Stimulated activated CD8-positive, alpha-beta memory T cell treated with anti-CD3 and anti-CD28 coated beads, Interleukin-12 subunit alpha, Interleukin-12 subunit beta, amount 100 ng/mL, for 1 hour (primary cell): ENCODE data around the gene THRA.
A peak's percentile ranks its signal among the peaks of the same experiment; 100 is the strongest.

Experiments used
- DNase-seq: peaks from one replicate; pipeline ENCODE4 v3.0.0-alpha.2; 2020; ENCODE audit warnings: low read depth

The THRA gene

DNA sequence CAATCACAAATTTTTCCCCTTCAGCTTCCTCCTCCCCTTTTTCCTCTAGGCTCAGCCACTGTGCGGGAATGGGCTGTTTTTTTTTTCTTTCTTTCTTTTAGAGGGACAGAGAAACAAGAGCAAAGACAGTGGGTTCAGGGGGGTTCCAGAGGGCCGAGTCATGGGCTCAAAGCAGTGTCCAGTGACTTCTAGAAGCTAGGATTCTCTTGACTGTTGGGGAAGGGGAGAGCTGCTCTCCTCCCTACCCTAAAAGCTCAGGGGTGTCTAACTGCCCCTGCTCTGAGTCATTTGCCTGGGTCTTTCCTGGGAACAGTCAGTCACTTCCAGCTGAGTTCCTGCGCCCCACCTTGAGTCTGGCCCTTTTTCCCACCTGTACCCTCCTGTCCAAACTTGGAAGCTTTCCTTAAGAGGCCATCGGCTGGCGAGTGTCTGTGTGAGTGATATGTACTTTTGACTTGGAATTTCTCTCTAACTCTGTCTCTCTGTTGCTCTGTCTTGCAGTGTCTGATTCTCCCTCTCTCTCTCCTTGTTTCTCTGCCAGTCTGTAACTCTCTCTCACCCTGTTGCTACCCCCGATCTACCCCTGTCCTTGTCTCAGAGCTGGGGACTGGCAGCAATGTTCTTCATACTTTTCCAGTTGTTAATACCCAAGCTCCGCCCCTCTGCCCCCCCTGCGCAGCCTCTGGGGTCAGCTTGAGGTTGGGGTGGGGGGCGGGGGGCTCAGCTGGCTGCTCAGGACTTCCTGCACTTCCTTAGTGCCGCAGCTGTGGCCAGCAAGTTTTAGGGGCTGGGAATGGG is 2.4 kb downstream of the THRA start:
- DNase-seq: no peak

DNA sequence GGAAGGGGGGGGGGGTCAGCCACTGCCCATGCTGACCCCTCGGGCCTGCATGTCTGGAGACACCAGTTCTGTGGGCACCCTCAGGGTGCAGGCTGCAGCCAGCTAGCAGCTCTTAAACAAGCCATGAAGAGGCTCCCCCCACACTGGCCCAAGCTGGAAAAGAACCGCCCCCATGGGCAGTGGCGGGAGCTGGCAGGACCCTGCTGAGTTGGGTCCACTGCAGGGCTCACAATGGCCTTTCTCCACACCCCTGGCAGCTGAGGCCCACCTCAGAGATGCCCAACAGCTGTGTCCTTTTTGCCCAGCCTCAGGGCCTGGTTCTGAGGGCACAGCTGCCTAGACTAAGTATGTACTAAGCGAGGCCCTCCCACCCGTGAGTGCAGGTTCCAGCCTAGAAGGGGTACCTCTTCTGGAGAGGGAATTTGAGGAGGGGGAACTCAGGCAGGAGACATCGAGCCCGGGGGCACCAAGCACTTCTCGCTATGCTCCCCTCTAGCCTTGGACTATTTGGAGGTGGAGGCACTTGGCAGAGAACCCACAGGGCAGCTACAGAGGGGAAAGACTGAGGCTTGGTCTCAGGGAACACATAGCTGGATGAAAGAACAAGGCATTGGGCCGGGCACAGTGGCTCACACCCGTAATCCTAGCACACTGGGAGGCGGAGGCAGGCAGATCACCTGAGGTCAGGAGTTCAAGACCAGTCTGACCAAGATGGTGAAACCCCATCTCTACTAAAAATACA is 3.2 kb downstream of the THRA start:
- no peak for DNase-seq

DNA sequence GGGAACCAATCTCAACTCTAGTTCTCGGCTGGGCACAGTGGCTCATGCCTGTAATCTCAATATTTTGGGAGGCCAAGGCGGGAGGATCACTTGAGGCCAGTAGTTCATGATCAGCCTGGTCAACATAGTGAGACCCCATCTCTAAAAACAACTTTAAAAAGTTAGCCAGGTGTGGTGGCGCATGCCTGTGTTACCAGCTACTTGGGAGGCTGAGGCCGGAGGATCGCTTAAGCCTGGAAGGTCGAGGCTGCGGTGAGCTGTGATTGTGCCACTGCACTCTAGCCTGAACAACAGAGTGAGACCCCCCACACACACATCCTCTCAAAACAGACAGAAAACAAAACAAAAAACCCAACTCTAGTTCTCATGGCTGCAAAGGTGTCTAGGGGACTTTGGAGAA is 4.9 kb downstream of the THRA start:
- DNase-seq: no peak

DNA sequence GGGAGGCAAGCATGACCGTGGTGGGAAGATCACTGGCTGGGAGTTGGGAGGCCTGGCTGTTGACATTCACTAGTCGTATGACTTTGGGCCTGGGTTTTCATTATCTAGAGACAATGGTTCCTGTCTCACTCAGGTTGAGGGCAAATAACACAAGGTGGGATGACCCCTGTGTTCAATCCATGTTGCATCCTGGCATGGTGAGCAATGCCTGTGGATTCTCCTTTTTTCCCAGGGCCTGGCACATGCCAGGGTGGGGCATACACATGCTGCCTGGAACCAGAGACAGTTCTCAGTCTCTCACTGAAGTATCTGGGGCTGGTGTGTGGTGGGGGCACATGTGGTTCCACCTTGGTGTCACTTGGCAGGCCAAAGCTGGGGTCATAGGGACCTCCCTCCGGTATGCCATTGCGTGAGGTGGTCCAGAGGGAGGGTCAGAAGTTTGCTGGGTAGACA is 5.4 kb downstream of the THRA start:
- DNase-seq: no peak

DNA sequence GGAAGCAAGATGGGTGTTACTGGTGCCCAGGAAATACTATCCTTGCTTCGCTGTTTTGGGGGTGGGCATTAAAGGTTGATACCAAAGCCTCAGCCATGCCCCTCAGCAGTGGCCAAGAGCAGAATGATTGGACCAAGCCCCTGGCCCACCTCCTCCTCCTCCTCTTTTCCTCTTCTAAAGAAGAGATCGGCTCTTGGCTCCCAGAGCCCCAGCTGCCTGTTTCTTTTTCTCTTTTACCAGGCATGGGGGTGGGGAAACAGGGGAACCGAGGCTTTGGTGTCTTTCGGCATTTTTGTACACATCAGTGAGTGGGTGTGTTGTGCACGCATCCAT is 5.8 kb downstream of the THRA start:
- DNase-seq: no peak

DNA sequence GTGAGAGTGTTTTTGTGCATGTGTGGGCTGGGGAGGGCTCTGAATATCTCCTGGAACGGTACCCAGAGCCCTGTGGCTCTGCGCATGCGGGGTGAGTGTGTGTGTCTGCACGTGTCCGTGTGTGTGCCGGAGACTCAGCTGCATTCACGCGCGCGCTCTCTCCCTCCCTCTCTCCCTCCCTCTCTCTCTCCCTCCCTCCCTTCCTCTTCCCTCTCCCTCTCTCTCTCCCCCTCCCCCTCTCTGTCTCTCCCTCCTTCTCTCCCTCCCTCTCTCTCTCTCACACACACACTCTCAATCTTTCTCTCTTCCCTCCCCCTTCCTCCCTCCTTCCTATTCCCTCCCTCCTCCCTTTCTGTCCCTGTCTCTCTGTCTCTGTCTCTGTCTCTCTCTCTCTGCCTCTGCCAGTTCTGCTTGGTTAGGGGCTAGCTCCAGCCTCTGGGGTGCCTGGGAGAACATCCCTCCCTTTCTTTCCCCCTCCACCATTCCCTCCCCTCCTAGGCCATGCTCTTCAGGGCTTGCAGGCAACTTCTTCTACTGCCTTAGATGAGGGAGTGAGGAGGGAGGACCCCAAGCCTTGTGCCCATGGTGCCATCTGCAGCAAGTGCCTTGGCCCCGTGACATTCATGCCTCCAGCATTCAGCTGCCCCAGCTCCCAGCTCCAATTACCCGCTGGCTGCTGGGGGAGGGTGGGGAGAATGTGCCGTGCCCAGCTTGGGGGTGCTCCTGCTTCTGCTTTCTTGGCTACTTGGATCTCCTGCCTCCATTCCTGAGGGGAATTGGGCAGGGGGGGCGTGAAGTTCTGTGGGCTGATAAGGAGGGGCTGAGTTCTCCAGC is 6.4 kb downstream of the THRA start:
- DNase-seq: peak; percentile 64

DNA sequence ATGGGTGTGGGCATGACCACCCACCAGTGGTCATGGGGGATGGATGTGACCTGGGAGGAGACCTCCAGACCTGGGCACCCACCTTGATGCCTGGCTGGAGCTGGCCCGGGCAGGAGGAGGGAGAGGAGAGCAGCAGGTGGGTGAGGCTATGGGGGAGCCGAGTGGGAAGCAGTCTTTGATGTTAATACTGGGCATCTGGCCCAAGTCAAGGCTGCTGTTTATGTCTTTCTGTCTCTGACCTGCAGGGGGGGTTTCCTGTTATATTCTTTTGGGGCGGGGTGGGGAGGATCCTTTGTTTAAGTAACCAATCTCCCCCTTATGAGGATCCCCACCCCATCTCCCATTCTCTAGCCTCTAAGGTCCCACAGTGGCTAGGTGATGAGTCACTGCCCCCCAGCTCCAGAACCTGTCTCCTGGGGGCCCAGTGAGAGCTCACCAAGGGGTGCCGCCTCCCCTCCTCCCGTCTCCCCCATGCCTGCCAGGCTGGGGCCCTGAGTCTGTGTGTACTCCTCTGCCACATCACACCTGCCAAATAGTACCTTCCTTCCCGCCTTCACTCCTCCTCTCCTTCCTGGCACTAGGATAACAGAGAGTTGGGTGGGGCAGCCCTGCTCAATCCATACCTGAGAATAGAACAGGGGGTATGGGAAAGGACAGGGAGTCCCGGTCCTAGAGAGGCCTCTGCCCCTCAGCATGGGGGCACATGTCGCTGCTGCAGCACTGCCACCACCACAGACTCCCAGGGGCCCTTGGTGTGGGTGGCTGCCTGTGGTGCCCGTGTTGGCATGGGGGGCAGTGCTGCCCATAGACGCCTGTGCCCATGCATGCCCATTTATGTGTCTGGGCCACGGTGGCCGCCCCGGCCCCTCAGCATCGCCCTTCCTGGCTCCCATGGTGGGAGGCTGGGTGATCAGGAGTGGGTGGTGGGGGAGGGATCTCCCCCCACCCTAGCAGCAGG is 7.3 kb downstream of the THRA start:
- DNase-seq: no peak

DNA sequence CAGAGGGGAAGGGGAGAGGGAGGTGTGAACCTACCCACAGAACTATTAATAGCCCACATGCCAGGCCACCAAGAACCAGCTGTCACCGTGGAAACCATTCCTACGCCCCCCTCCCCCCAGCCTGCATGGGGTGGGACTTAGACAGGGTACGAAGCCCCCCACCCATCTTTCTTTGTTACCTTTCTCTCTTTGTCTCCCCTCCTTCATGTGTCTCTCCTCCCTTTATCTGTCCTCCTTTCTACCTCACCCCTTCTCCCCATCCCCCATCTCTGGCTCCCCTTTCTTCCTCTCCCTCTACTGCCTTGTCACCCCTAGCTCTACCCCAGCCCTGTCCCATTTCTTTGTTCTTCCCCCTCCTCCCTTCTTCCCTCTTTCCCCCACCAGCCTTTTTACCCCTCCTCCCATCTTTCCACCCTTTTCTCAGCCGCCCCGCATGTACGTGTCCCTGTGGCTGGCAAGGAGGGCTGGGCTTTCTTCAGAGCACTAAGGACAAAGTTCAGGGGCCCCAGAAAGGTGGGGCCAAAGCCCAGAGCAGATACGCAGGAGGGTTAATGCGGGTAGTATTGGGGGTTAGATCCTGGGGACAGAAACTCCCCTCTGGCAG is 8.0 kb downstream of the THRA start:
- DNase-seq: no peak

DNA sequence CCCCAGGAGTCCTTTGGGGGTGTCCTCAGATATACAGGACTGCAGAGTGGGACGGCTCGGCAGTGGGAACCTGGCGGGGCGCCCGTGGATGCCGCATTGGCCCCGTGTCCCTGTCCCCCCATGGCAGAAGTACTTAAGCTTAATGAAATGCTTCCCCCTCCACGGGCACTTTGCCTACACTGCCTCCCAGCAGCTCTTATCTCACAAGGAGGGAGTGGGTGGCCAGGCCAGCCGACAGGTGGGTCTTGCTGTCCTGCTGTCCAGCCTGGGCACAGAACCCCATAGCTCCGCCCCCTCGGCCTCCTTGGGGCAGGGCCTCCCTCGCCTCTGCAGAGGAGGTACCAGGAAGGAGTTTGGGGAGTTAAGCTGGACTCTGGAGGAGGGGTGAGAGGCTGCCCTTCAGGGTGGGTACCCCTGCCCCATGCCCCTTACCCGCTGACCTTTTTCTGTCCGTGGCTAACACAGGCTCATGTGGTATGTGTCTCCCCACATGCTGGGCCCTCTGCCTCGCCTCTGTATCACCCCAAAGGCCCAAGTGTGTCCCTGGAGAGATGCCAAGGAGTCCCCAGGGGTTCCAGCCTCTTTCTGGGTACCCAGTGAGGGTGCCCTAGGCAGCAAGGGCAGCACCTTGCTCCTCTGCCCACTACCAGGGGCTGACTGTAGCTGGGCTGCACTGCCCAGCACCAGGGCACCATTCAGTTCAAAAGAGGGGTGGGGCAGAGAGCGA is 8.7 kb downstream of the THRA start:
- DNase-seq: no peak

DNA sequence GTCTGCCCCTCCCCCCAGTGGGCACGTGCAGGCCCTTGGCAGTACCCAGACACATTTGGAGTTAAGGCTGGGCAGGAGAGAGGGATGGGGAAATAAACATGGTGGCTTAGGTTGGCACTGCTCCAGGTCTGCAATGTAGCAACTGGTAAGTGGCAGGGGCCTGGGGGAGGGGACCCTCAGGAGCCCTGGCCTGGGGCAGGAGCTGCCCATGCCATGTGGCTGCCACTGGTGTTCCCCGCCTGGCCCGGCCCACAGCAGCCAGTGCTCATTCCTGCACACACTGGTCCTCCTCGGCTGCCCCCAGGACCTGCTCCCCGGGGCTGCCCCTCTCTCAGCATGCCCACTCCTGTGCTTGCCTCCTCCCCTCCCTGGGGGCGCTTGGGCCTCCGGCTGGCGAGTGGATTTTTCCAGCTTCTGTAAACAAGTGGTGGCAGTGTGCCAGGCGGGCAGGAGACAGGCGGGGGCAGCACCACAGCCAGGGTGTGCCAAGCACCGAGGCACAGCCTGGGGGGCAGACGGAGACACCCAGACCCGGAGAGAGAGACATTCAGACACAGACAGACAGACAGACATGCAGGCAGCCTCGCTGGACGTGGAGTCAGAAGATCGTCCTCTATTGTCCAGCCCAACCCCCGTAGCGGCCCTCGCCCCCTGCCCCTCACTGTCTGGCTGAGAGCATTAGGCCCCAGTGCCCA is 9.4 kb downstream of the THRA start:
- DNase-seq: no peak

DNA sequence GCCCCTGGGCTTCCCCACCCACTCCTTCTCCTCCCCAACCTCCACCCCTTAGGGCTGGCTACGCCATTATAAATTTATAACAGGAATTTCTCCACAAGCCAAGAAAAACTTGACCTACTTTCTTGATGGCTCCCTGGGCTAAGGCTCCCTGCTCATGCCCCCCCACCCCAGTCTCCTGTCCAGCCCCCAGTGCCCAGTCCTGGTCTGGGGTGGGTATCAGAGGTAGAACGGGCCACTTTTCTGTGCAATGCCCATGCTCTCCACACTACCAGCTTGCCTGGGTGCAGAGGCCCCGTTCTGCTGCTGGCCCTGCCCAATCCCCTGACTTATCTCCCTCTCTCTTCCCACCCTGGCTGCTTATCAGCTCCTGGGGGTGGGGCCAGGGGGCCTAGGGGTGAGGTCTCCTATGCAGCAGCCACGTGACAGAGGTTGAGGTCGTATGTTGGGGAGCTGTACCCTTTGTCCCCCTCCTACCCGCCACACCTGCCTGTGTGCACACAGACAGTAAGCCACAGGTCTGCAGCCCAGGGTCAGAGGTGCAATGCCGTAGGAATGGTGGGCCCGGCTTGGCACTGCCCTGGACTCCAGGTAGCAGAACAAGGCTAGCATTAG is 10.1 kb downstream of the THRA start:
- no peak for DNase-seq

DNA sequence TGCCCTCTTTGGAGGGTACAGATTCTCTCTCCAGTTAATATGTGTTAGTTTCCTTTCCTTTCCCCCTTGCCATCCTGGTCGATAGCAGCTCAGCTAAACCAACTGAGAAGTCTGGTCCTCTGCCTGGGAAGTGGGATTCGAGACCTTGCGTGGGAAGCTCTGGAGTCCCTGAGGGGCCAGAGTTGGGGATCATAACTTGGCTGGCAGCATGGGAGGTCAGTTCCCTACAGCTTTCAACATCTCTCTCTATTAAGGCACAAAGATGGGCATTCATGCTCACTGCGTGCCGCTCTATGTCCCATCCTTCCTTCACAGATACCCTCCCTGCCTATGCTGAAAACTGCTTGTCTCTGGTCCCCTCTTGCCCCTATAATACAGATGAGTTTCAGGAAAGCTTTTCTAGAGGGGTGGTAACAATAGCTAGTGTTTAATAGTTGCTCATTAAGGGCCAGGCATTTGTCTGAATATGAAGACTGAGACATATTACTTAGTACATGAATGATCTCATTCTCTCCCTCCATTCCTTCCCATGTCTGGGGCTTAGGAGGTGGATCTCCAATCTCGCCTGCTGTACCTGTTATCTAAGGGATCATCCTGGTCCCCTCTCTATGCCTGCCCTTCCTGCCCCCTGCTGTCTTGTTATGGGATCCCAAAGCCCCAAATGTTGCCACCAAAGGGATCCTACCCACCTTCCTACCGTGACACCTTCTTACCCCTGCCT is 10.8 kb downstream of the THRA start:
- DNase-seq: no peak

DNA sequence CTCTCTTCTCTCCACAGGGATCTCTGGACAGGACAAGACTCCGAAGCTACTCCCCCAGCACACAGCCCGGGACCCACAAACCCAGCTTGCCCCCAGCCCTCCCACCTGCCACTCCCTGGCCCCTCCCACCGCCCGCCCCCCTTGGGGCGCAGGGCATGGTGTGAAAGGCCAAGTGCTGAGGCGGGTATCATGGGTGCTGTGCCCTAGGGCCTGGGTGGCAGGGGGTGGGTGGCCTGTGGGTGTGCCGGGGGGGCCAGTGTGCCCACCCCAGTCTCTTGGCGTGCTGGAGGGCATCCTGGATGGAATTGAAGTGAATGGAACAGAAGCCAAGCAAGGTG is 11.4 kb downstream of the THRA start:
- DNase-seq: no peak

DNA sequence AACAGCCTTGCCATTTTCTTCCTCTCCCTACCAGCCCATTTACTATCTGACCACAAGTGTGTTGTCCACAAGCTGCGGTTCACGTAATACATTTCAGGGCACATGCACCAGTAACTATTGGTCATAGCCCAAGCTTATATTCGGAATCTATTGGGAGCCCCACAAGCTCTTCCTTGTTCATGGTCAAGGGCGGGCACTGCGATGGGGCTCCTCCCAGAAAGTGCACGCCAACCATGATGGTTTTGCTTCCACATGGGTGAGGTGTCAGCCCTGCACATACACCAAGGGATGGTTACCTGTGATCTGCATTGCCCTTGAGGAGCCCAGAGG is 12.1 kb downstream of the THRA start:
- DNase-seq: no peak

DNA sequence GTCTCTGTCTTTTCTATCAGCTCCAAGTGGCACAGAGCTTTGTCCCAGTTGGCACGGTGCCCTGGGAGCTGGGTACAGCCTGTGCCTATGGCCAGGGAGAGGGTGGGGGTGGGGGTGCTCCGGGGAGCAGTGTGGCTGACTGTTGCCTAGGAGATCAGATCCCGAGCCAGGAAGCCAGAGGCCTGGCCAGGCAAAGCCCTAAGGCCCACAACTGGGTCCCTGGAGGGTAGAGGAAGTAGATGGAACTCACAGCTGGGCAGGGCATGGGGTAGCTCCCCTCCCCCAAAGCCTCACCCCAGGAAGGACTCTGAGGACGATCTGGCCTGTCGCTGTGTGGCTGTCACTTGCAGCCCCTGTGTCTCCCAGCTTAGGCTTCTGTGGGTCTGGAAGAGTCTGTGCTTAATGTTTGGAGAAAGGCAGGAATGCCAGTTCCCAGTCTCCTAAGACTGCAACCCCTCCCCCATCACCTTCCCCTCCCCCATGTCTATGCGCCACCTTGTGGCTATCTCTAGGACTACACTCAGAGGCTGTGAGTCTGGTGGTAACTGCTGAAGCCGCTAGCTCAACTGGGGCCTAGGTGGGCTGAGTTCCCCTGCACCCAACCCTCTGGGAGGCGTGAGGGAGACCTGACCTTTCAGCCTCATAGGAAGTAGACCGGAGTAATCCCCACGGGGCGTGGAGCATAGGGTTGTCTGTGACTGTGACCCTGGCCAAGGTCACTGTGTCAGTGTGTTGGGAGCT is 12.6 kb downstream of the THRA start:
- peak; percentile 50 for DNase-seq

DNA sequence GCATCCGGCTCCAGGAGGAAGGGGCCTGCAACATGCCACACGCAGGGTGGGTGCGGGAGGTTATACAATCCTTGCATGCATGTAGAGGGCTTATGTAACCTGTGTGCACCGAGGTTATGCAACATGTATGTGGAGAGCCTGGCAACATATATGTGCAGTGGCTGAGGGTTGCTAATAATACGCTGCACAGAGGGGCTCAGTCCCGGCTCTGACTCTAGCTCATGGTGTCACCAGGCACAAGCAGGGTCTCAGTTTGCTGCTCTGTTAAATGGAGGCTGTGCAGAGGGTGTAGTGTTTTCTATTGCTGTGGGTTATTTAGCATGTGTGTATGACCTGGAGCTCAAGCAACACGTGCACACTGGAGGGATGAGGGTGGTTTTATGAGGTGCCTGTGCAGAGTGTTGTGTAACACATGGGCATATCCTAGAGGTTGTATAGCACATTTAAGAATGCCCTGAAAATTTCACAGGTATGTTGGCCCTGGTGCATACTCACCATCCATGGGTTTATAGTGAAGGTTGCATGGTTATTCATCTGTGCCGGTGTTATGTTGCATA is 13.3 kb downstream of the THRA start:
- no peak for DNase-seq

DNA sequence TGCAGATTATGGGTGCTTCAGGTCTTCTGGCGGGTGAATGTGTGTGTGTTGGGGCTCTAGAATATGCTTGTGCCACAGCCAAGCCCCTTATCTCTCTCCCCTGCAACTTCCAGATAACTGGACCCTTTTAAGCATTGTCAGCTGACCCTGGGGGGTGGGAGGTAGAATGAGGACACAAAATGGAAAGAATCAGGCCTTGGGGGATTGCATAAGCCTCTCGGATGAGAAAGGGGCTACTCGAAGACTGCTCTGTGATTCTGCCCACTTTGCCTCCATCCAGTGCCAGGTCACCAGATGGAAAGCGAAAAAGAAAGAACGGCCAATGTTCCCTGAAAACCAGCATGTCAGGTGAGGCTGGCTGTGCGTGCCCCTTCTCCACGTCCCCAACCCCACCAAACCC is 13.8 kb downstream of the THRA start:
- no peak for DNase-seq

DNA sequence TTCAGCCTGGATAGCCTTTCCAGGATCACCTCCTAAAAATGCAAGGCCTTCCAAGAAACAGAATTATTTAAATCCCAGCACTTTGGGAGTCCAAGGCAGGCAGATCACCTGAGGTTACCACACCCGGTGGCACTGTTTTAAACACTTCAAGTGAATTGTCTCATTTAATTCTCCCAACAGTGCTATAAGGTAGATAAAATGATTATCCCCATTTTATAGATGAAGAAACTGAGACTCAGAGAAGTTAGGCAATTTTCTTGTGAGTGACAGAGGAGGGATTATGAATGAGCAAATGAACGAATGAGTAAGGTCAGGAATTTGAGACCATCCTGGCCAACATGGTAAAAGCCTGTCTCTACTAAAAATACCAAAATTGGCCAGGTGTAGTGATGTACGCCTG is 16.8 kb downstream of the THRA start:
- DNase-seq: no peak
